Putamen (tissue), 1 donor: ENCODE measurements around the gene AP5Z1.
A peak's percentile ranks its signal among the peaks of the same experiment; 100 is the strongest.

Source experiments
- DNase-seq: peaks from one replicate; pipeline ENCODE4 v3.0.0-alpha.2; 2016; ENCODE audit warnings: low spot score

Gene AP5Z1

GRCh38 chr7:4766666-4767519 lies 8.5 kb upstream of the AP5Z1 start:
- DNase-seq, result no peak

GRCh38 chr7:4768597-4769569 lies 6.5 kb upstream of the AP5Z1 start:
- no peak for DNase-seq

GRCh38 chr7:4769761-4770160 lies 5.7 kb upstream of the AP5Z1 start:
- no peak for DNase-seq

GRCh38 chr7:4770886-4771285 lies 4.5 kb upstream of the AP5Z1 start:
- DNase-seq, result no peak

- DNase-seq, result no peak
Observed at GRCh38 chr7:4771737-4772136, 3.7 kb upstream of the AP5Z1 start.

- DNase-seq, result no peak
Observed at GRCh38 chr7:4772306-4772705, 3.1 kb upstream of the AP5Z1 start.

GRCh38 chr7:4774007-4774406 lies 1.4 kb upstream of the AP5Z1 start:
- no peak for DNase-seq

- peak; percentile 39 for DNase-seq
Observed at GRCh38 chr7:4774658-4775249, 669 bp upstream of the AP5Z1 start.

GRCh38 chr7:4775848-4776623 lies 613 bp downstream of the AP5Z1 start:
- no peak for DNase-seq

GRCh38 chr7:4779118-4779517 lies 3.7 kb downstream of the AP5Z1 start:
- no peak for DNase-seq

- DNase-seq, result no peak
Observed at GRCh38 chr7:4781366-4782069, 6.1 kb downstream of the AP5Z1 start.

GRCh38 chr7:4782333-4783291 lies 7.2 kb downstream of the AP5Z1 start:
- no peak for DNase-seq

- no peak for DNase-seq
Observed at GRCh38 chr7:4783292-4783652, 7.8 kb downstream of the AP5Z1 start.

- no peak for DNase-seq
Observed at GRCh38 chr7:4783762-4784351, 8.4 kb downstream of the AP5Z1 start.

GRCh38 chr7:4784799-4785198 lies 9.4 kb downstream of the AP5Z1 start:
- DNase-seq, result no peak

- no peak for DNase-seq
Observed at GRCh38 chr7:4785371-4785770, 9.9 kb downstream of the AP5Z1 start.

GRCh38 chr7:4786015-4786414 lies 10.6 kb downstream of the AP5Z1 start:
- no peak for DNase-seq

GRCh38 chr7:4787541-4787940 lies 12.1 kb downstream of the AP5Z1 start:
- no peak for DNase-seq

GRCh38 chr7:4787947-4788626 lies 12.7 kb downstream of the AP5Z1 start:
- DNase-seq, result no peak
